Epithelial cell of esophagus (primary cell): ENCODE measurements around the gene CRHR1.

Experiments
- DNase-seq: peaks from one replicate; pipeline ENCODE4 v3.0.0; 2010; ENCODE audit warnings: low read depth
- H3K4me3 ChIP-seq: 2 replicates; pipeline ENCODE4 v1.5.1; 2011; ENCODE audit warnings: mild to moderate bottlenecking, low read length, control low read depth
- TF ChIP-seq, protein P1 (sequence below): IDR thresholded peaks from 2 replicates; pipeline ENCODE4 v1.5.1; 2011; ENCODE audit warnings: low read depth, mild to moderate bottlenecking, low read length, control low read depth, inconsistent platforms; ENCODE audit not compliant: insufficient read depth; ENCODE audit errors: missing control alignments

Gene CRHR1

DNA sequence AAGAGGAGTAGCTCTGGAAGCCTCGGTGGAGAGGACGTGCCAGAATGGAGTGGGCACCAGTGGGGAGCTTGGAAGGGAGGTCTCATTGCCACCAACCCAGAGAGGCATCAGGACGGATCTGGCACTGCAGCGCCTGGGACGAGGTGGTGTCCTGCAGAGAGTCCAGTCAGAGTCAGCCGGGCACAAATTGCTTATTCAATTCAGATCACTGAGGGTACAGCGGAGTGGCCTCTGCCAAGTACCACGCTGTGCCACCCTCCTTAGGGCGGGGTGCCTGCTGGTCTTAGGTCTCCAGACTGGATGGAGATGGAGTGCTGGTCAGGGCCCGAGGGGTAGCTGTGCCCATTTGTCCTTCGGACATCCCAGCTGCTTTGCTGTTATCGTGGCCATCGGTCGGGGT, 41.7 kb downstream of the CRHR1 start:
- no peak overlapping the region for H3K4me3 ChIP-seq
- DNase-seq, result no peak
- TF ChIP-seq, protein P1, sequence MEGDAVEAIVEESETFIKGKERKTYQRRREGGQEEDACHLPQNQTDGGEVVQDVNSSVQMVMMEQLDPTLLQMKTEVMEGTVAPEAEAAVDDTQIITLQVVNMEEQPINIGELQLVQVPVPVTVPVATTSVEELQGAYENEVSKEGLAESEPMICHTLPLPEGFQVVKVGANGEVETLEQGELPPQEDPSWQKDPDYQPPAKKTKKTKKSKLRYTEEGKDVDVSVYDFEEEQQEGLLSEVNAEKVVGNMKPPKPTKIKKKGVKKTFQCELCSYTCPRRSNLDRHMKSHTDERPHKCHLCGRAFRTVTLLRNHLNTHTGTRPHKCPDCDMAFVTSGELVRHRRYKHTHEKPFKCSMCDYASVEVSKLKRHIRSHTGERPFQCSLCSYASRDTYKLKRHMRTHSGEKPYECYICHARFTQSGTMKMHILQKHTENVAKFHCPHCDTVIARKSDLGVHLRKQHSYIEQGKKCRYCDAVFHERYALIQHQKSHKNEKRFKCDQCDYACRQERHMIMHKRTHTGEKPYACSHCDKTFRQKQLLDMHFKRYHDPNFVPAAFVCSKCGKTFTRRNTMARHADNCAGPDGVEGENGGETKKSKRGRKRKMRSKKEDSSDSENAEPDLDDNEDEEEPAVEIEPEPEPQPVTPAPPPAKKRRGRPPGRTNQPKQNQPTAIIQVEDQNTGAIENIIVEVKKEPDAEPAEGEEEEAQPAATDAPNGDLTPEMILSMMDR, result no peak

DNA sequence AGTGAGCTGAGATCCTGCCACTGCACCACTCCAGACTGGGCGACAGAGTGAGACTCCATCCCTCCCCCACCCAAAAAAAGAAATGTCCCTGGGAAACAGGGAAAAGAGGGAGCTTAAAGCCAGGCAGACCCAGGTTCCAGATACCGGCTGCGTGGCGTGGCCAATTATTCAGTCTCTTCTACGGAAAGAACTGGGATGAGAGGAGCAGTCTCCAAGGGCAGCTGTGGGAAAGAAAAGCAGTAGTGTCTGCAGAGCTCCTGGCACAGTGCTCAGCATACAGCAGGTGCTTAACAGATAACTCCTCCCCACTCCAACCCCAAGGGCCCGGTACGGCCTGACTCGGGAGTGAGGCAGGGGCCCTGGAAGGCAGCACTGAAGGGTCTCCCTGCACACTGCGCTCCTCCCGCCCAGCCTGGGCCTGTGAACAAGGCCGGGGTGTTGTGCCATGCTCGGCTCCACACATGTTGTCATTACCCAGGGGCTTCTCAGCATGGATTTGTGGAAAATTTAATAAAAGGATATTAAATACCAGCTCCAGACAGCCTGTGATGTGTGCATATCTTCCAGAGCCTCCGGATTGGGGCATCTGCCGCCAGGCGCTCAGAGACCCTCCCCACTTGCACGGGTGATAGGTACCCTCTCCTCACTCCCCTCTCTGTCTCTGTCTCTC, 42.9 kb downstream of the CRHR1 start:
- no peak overlapping the region for H3K4me3 ChIP-seq
- TF ChIP-seq, protein P1, result no peak
- DNase-seq, result no peak

DNA sequence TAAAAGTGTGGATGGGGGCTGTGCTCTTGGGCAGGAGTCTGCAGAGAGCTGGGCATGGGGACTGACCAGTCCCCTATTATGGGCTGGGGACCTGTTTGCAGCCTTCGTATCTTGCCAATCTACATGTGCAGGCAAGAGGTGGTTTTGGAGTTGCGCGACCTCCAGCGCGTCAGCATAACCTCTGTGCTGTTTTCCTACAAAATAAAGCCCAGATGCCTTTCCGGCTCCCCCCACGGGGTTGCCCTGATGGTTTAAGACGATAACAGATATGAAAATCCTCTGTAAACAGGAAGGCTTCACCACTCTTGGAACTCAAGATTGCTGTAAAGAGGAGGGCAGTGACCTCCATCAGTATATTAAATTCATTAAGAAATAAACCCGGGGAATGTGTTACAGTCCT, 44.1 kb downstream of the CRHR1 start:
- no peak overlapping the region for H3K4me3 ChIP-seq
- TF ChIP-seq, protein P1, result no peak
- DNase-seq, result no peak

DNA sequence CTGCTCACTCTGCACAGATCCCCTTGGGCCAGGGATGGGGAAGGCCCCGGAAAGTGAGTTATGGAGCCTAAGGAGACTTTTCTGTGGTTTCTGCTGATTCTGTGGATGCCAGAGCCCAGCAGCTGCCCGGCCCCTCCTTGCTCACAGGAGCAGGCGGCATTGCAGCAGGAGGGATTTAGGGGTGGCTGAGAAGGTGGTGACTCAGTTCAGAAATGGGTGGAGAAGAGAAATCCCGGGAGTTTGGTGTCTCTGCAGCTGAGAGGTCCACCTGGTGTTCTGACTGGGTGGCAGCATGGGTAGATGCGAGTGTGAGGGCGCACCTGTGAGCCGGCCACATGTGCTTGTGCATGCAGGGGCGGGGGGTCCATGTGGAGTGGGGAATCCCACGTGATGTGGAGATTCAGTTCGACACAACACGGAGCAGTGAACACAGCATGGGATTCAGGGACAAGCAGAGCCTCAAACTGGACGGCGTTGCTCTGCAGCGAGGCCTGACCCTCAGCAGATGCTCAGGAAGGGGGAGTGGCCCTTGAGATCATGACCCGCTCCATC, 44.5 kb downstream of the CRHR1 start:
- TF ChIP-seq, protein P1, result no peak
- no peak overlapping the region for H3K4me3 ChIP-seq
- DNase-seq, result peak; percentile 9

DNA sequence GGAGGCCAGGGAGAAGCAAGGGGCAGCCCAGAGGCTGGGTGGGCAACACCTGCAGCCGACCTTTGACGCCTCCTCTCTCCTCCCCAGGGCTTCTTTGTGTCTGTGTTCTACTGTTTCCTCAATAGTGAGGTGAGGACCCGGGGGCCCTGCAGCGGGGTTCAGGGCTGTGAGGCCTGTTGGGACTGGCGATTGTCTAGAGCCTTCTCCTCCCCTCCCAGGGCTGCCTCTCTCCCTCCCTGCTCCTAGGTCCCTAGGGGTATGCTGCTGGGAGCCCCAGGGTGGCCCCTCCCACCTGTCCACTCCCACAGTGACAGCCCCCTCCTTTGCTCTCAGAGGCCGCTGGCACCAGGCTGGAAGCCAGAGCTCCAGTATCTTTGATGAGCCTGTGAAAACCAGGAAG, 49.8 kb downstream of the CRHR1 start:
- DNase-seq, result no peak
- H3K4me3 ChIP-seq, result no peak overlapping the region
- TF ChIP-seq, protein P1, result no peak

DNA sequence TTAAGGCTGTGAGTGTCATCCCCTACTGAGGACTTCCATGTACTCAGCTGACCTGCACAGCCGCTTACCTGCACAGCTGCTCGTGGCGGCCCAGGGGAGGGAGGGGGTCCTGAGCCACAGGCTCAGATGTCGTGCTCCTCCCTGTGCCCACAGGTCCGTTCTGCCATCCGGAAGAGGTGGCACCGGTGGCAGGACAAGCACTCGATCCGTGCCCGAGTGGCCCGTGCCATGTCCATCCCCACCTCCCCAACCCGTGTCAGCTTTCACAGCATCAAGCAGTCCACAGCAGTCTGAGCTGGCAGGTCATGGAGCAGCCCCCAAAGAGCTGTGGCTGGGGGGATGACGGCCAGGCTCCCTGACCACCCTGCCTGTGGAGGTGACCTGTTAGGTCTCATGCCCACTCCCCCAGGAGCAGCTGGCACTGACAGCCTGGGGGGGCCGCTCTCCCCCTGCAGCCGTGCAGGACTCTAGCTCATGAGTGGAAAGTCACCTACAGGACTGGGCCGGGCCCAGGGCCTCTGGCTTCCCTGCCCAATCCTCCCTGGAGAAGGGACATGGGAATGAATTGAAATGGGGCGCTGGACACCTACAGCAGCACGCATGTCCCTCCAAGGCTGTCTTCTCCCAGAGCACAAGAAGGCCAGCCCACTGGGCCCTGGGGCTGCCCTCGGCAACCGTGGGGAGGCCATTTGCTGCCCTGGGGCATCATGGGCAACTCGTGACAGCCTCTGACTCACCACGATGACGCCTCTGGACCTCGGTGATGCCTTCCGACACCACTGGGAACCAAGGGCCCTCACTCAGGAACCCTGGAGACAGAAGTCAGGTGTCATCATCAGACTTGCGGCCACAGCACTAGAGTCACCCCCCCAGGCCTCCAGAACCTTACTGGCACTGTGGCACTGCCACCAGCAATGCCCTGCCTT, 50.6 kb downstream of the CRHR1 start:
- DNase-seq, result peak; percentile 5
- TF ChIP-seq, protein P1, result no peak
- H3K4me3 ChIP-seq, result no peak overlapping the region
